Measurements from ENCODE around the gene ACTN4. TPM values are rescaled to one million over a fixed set of nuclear protein-coding genes. Genes with fewer than 3 reads are reported as not detected.
A peak's percentile ranks its signal among the peaks of the same experiment; 100 is the strongest.

ACTN4 gene
- total and polyA plus RNA-seq, 2 donors (not counting 1 experiment from before 2014, with no cell fraction given): 127 to 683 TPM

- H4K20me1 ChIP-seq (ENCODE audit: control insufficient read depth, extremely low read depth, insufficient read depth, low read length): no peaks in the 10 kb centered on the region
- H3K27me3 ChIP-seq (ENCODE audit: control insufficient read depth, insufficient read depth, low read length): no peaks in the 10 kb centered on the region
- H3K36me3 ChIP-seq (ENCODE audit: control insufficient read depth, insufficient read depth, low read length): peaks cover 17% of the 10 kb centered on the region
- no peak overlapping the region for H3K4me2 ChIP-seq (ENCODE audit: extremely low read depth, insufficient read depth, low read length)
- H3K4me3 ChIP-seq (replicated peaks in 1 of 4; ENCODE audit: control extremely low read depth in 1 of 4, insufficient read depth in 1 of 4, low read depth in 3 of 4, low read length in 4 of 4): no peak overlapping the region
- peak in 1 of 2 donors; percentile 38 for DNase-seq (ENCODE audit: low read depth in 2 of 2)
- TF ChIP-seq CTCF (conservative IDR thresholded peaks at IDR 0.05 in 1 of 2, IDR thresholded peaks at IDR 0.05 in 1 of 2; ENCODE audit: low read depth in 1 of 2, low read length in 2 of 2): no peak
- no peak for TF ChIP-seq EZH2 (IDR thresholded peaks at IDR 0.05; ENCODE audit: low read length, missing control alignments)
- peaks cover 34% of the 10 kb centered on the region for H3K4me1 ChIP-seq (ENCODE audit: control insufficient read depth, extremely low read depth, insufficient read depth, low read length)
- H2AFZ ChIP-seq (ENCODE audit: low read length): no peak overlapping the region
- peaks cover 89% of the 10 kb centered on the region for H3K79me2 ChIP-seq (ENCODE audit: control insufficient read depth, insufficient read depth, low read length)
- no peaks in the 10 kb centered on the region for H3K9me3 ChIP-seq (ENCODE audit: control insufficient read depth, insufficient read depth, low read depth, low read length)
- H3K9ac ChIP-seq (ENCODE audit: insufficient read depth, low read length): no peak overlapping the region
- peak overlapping the region; percentile 71 for H3K27ac ChIP-seq (ENCODE audit: insufficient read depth, low read length)
These were observed 43.4 kb downstream of the ACTN4 start for GRCh38 chr19:38690832-38691231.

- no peak for TF ChIP-seq EZH2 (IDR thresholded peaks at IDR 0.05; ENCODE audit: low read length, missing control alignments)
- no peak for TF ChIP-seq CTCF (conservative IDR thresholded peaks at IDR 0.05 in 1 of 2, IDR thresholded peaks at IDR 0.05 in 1 of 2; ENCODE audit: low read depth in 1 of 2, low read length in 2 of 2)
- H3K9me3 ChIP-seq (ENCODE audit: control insufficient read depth, insufficient read depth, low read depth, low read length): no peaks in the 10 kb centered on the region
- peak overlapping the region; percentile 14 for H3K9ac ChIP-seq (ENCODE audit: insufficient read depth, low read length)
- peak; percentile 96 to 98 for DNase-seq (ENCODE audit: low read depth in 2 of 2)
- H3K36me3 ChIP-seq (ENCODE audit: control insufficient read depth, insufficient read depth, low read length): peaks cover 19% of the 10 kb centered on the region
- H3K27me3 ChIP-seq (ENCODE audit: control insufficient read depth, insufficient read depth, low read length): no peaks in the 10 kb centered on the region
- H3K4me3 ChIP-seq (replicated peaks in 1 of 4; ENCODE audit: control extremely low read depth in 1 of 4, insufficient read depth in 1 of 4, low read depth in 3 of 4, low read length in 4 of 4): no peak overlapping the region
- peak overlapping the region; percentile 52 for H3K4me2 ChIP-seq (ENCODE audit: extremely low read depth, insufficient read depth, low read length)
- peaks cover 89% of the 10 kb centered on the region for H3K79me2 ChIP-seq (ENCODE audit: control insufficient read depth, insufficient read depth, low read length)
- H4K20me1 ChIP-seq (ENCODE audit: control insufficient read depth, extremely low read depth, insufficient read depth, low read length): no peaks in the 10 kb centered on the region
- H2AFZ ChIP-seq (ENCODE audit: low read length): no peak overlapping the region
- H3K27ac ChIP-seq (ENCODE audit: insufficient read depth, low read length): peak overlapping the region; percentile 86
- peaks cover 26% of the 10 kb centered on the region for H3K4me1 ChIP-seq (ENCODE audit: control insufficient read depth, extremely low read depth, insufficient read depth, low read length)
These were observed 44.5 kb downstream of the ACTN4 start for GRCh38 chr19:38691938-38692457.

GRCh38 chr19:38692458-38693379, 45.3 kb downstream of the ACTN4 start:
- peaks cover 21% of the 10 kb centered on the region for H3K36me3 ChIP-seq (ENCODE audit: control insufficient read depth, insufficient read depth, low read length)

More at GRCh38 chr19:38692458-38693379, 45.3 kb downstream of the ACTN4 start:
- DNase-seq (ENCODE audit: low read depth in 2 of 2): peak in 1 of 2 donors; percentile 41
- Histone ChIP-seq H3K4me2 (ENCODE audit: extremely low read depth, insufficient read depth, low read length) (no peak overlapping the region), H3K4me1 (ENCODE audit: control insufficient read depth, extremely low read depth, insufficient read depth, low read length) (peaks cover 26% of the 10 kb centered on the region), H3K79me2 (ENCODE audit: control insufficient read depth, insufficient read depth, low read length) (peaks cover 89% of the 10 kb centered on the region), H4K20me1 (ENCODE audit: control insufficient read depth, extremely low read depth, insufficient read depth, low read length) (no peaks in the 10 kb centered on the region), H2AFZ (ENCODE audit: low read length) (no peak overlapping the region), H3K27ac (ENCODE audit: insufficient read depth, low read length) (peak overlapping the region; percentile 86), H3K9ac (ENCODE audit: insufficient read depth, low read length) (peak overlapping the region; percentile 14), H3K4me3 (replicated peaks in 1 of 4; ENCODE audit: control extremely low read depth in 1 of 4, insufficient read depth in 1 of 4, low read depth in 3 of 4, low read length in 4 of 4) (no peak overlapping the region), H3K9me3 (ENCODE audit: control insufficient read depth, insufficient read depth, low read depth, low read length) (no peaks in the 10 kb centered on the region), H3K27me3 (ENCODE audit: control insufficient read depth, insufficient read depth, low read length) (no peaks in the 10 kb centered on the region)
- TF ChIP-seq EZH2 (IDR thresholded peaks at IDR 0.05; ENCODE audit: low read length, missing control alignments) (no peak), CTCF (conservative IDR thresholded peaks at IDR 0.05 in 1 of 2, IDR thresholded peaks at IDR 0.05 in 1 of 2; ENCODE audit: low read depth in 1 of 2, low read length in 2 of 2) (no peak)

All from fibroblast of lung (primary cell).